22Rv1 (cell line): ENCODE data around the gene RCBTB1.

Experiments
- ZFX ChIP-seq: fragments of 450-650 bp; IDR thresholded peaks from 2 replicates; pipeline ENCODE4 v1.6.1; 2017; ENCODE audit warnings: antibody characterized with exemption, borderline replicate concordance
- TF ChIP-seq, protein P1 (sequence below): fragments of 450-650 bp; IDR thresholded peaks from 2 replicates; pipeline ENCODE4 v1.5.1; 2017; ENCODE audit warnings: mild to moderate bottlenecking

DNA sequence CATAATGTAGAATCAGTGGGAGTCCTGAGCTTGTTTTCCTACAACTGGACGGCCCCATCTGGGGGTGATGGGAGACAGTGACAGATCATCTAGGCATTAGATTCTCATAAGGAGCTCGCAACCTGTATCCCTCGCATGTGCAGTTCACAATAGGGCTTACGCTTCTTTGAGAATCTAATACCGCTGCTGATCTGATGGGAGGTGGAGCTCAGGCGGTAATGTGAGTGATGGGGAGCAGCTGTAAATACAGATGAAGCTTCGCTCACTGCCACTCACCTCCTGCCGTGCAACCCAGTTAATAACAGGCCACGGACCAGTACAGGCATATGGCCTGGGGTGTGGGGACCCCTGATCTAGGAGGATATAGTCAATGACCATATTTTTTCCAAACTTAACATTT, 38.8 kb downstream of the RCBTB1 start:
- TF ChIP-seq, protein P1, sequence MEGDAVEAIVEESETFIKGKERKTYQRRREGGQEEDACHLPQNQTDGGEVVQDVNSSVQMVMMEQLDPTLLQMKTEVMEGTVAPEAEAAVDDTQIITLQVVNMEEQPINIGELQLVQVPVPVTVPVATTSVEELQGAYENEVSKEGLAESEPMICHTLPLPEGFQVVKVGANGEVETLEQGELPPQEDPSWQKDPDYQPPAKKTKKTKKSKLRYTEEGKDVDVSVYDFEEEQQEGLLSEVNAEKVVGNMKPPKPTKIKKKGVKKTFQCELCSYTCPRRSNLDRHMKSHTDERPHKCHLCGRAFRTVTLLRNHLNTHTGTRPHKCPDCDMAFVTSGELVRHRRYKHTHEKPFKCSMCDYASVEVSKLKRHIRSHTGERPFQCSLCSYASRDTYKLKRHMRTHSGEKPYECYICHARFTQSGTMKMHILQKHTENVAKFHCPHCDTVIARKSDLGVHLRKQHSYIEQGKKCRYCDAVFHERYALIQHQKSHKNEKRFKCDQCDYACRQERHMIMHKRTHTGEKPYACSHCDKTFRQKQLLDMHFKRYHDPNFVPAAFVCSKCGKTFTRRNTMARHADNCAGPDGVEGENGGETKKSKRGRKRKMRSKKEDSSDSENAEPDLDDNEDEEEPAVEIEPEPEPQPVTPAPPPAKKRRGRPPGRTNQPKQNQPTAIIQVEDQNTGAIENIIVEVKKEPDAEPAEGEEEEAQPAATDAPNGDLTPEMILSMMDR = no peak
- TF ChIP-seq ZFX = no peak
